GM10266 (cell line): ENCODE measurements around the gene BTBD2.

Source experiments
- DNase-seq: peaks from one replicate; pipeline ENCODE4 v3.0.0; 2012; ENCODE audit errors: extremely low spot score
- CTCF ChIP-seq: IDR thresholded peaks from 2 replicates; pipeline ENCODE4 v1.5.1; 2012; ENCODE audit warnings: mild to moderate bottlenecking, low read depth; ENCODE audit not compliant: control insufficient read depth, insufficient read depth; ENCODE audit errors: missing control alignments

Gene BTBD2

GRCh38 chr19:2054763-2055162 lies 39.2 kb upstream of the BTBD2 start:
- no peak for DNase-seq
- TF ChIP-seq CTCF, result no peak

GRCh38 chr19:2053601-2054389 lies 38.3 kb upstream of the BTBD2 start:
- TF ChIP-seq CTCF, result no peak
- no peak for DNase-seq

DNA sequence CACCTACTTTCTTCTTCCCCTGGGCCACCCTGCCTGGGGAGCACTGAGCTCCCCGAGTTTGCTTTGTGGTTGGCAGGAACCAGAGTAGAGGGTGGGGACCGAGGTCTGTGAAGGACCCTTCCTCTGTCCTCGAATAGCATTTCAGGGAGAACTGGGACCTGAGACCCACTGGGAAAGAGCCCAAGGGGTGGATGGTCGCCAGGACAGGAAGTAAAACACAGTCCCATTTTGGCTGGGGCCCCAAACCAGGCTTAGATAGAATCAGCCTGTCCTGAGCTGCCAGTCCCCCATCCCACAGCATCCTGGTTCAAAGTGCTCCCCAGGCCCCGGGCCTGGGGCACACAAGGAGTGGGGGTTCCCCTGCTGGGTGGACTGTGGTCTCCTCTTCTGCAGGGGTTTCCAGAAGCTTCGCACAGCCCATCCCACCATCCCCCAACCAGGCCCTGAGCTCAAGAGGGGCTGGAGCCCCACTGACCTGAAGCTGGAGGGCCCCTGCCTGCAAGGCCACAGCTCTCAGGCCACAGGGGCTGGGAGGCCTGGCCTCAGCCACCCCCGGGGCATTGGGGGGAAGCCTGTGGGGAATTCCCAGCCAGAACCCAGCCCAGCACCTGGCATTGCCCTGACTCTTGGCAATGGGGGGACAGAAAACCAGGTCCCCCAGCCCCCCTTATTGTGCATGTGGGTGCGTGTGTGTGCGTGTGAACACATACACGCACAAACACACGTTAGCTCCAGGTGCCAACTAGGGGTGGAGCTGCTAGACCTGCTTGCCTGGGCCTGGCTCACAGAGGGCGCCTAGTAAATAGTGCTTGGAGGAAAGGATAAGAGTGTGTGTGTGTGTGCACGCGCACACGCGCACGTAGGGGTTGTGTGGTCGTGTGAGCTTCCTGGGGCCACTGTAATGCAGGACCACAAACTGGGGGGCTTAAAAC lies 36.5 kb upstream of the BTBD2 start:
- peak; percentile 16 for TF ChIP-seq CTCF
- DNase-seq, result no peak

DNA sequence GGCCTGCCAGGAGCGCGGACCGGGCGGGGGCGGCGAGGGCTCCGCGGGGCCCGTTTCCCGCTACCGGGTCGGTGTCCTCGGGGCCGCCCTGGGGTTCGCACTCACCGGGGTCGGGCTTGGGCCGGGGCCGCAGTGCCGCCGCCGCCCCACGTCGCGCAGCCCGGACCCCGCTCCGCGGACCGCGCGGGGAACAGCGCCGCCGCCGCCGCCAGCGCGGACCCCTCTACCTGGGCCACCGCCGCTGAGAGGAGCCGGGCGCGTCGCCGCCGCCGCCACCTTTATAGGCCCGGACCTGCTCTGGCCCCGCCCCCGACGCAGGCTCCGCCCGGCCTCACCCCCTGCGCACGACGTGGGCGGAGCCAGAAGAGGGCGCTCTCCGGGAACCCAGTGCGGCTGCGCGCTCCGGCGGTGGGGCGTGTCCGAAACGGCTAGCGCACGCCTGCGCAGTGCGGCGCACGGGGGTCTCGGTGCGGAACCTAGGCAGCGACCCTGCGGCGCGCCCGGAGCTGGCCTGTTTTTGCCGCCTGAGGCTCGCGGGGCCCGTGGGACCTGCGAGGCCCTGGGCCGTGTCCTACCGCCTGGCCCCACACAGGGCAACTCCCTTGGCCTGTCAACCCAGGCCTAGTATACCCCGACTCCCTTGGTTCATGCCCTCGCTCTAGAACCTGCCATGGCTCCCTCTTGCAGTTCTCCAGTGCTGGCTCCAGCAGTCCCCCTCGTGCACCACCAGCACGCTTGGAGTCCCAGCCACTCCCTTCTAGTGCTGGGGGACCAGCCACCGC lies 35.7 kb upstream of the BTBD2 start, which contains the start of gene MKNK2:
Gene MKNK2 (minus strand): TSS at position 254 of the 782 bp plus-strand sequence. CDS start 393 bp downstream, outside the sequence.
- peak; percentile 98 for DNase-seq
- peak; percentile 78 for TF ChIP-seq CTCF

- DNase-seq, result no peak
- no peak for TF ChIP-seq CTCF
Measured at GRCh38 chr19:2050349-2050990, 35.0 kb upstream of the BTBD2 start.

GRCh38 chr19:2049741-2050348 lies 34.3 kb upstream of the BTBD2 start:
- peak; percentile 76 for DNase-seq
- TF ChIP-seq CTCF, result no peak
